NCI-H1694 (cell line): ENCODE measurements around the gene ACTR3C.
"Not testable (repeated sequence)": the region's sequence is repeated elsewhere in the genome, so short reads cannot be mapped to it uniquely, and the experiment has no call there.

ENCODE experiments used
- DNase-seq: peaks from one replicate; lab custom pipeline; 2025; lab: John Stamatoyannopoulos, UW

ACTR3C gene

GRCh38 chr7:150335108-150335773 lies 11.9 kb upstream of the ACTR3C start:
- no peak for DNase-seq

GRCh38 chr7:150334108-150334507 lies 10.8 kb upstream of the ACTR3C start:
- no peak for DNase-seq

GRCh38 chr7:150333659-150334058 lies 10.3 kb upstream of the ACTR3C start:
- DNase-seq: no peak

GRCh38 chr7:150332852-150333635 lies 9.7 kb upstream of the ACTR3C start:
- no peak for DNase-seq

- no peak for DNase-seq
Observed at GRCh38 chr7:150330211-150330885, 7.0 kb upstream of the ACTR3C start.

GRCh38 chr7:150329331-150330120 lies 6.2 kb upstream of the ACTR3C start:
- DNase-seq: peak; percentile 24

- no peak for DNase-seq
Observed at GRCh38 chr7:150327308-150327707, 4.0 kb upstream of the ACTR3C start.

GRCh38 chr7:150326657-150327268 lies 3.4 kb upstream of the ACTR3C start:
- DNase-seq: no peak

GRCh38 chr7:150325901-150326300 lies 2.6 kb upstream of the ACTR3C start:
- DNase-seq: no peak

GRCh38 chr7:150325110-150325611 lies 1.8 kb upstream of the ACTR3C start:
- no peak for DNase-seq

- no peak for DNase-seq
Observed at GRCh38 chr7:150324373-150324961, 1.1 kb upstream of the ACTR3C start.

- DNase-seq: no peak
Observed at GRCh38 chr7:150323682-150324372, 482 bp upstream of the ACTR3C start.

- DNase-seq: peak; percentile 48
Observed at GRCh38 chr7:150322114-150322832, 1.1 kb downstream of the ACTR3C start.

GRCh38 chr7:150321788-150322113 lies 1.6 kb downstream of the ACTR3C start:
- no peak for DNase-seq

GRCh38 chr7:150317748-150318444 lies 5.4 kb downstream of the ACTR3C start:
- no peak for DNase-seq

GRCh38 chr7:150316987-150317386 lies 6.4 kb downstream of the ACTR3C start:
- not testable (repeated sequence) for DNase-seq

GRCh38 chr7:150314639-150315239 lies 8.6 kb downstream of the ACTR3C start:
- no peak for DNase-seq

- DNase-seq: no peak
Observed at GRCh38 chr7:150313870-150314269, 9.5 kb downstream of the ACTR3C start.

GRCh38 chr7:150313367-150313809 lies 10.0 kb downstream of the ACTR3C start:
- no peak for DNase-seq
